A549 treated with dexamethasone at 1 μM for 4 hours (cell line): ENCODE data around the gene PDHB. TPM values are rescaled to one million over a fixed set of nuclear protein-coding genes. Genes with fewer than 3 reads are reported as not detected.

Source experiments
- total RNA-seq: library from RNA; stranded (reverse); fragments of 200-300 nt; extraction: Qiagen RNA extraction; gene quantifications from 5 replicates; pipeline ENCODE4 v1.2.3, GENCODE V29; 2022

PDHB gene
- total RNA-seq, result 52.3 to 59.1 TPM (median 56.3 TPM) in 5 replicates

GRCh38 chr3:58433400-58434167 lies at the start of gene PDHB:
Gene PDHB, minus strand, starts transcription at chr3:58433832. Its CDS starts 23 bp downstream, at chr3:58433809.

Other genes starting within 250 kb of the PDHB start
- gene DNASE1L3, start 222.9 kb downstream of the PDHB start, total RNA-seq, result 0.10 to 0.15 TPM (median 0.11 TPM) in 4 of 5 replicates, not detected in the other
- gene ABHD6, start 196.0 kb downstream of the PDHB start, total RNA-seq, result 9.3 to 12.0 TPM (median 11.4 TPM) in 5 replicates
- gene RPP14, start 127.6 kb downstream of the PDHB start, total RNA-seq, result 11.1 to 13.0 TPM (median 11.6 TPM) in 5 replicates
- gene HTD2, start 127.3 kb downstream of the PDHB start, total RNA-seq, result 6.4 to 7.4 TPM (median 6.9 TPM) in 5 replicates
- 3.8 to 6.5 TPM (median 5.9 TPM) in 5 replicates for gene PXK, start 100.9 kb downstream of the PDHB start, total RNA-seq
- 6.5 to 7.4 TPM (median 7.2 TPM) in 5 replicates for gene KCTD6, start 58.3 kb upstream of the PDHB start, total RNA-seq
- gene ACOX2, start 103.4 kb upstream of the PDHB start, total RNA-seq, result 6.0 to 9.0 TPM (median 7.1 TPM) in 5 replicates
- 0.37 to 0.54 TPM (median 0.46 TPM) in 5 replicates for gene FAM107A, start 143.6 kb upstream of the PDHB start, total RNA-seq
- not detected in 5 replicates for gene FAM3D, start 232.9 kb upstream of the PDHB start, total RNA-seq